Keratinocyte (primary cell): Measurements from ENCODE around the gene UBE2D3. TPM values are rescaled to one million over a fixed set of nuclear protein-coding genes. Genes with fewer than 3 reads are reported as not detected.

Experiments
- DNase-seq: peaks from one replicate; pipeline ENCODE4 v3.0.0-alpha.2; 2011; ENCODE audit warnings: low read depth, missing footprints, low spot score
- FAIRE-seq: peaks from 2 replicates; lab custom pipeline; 2011; peaks lifted over from hg19 to GRCh38; lab: Jason Lieb, UNC
- H2AFZ ChIP-seq: 2 replicates; pipeline ENCODE4 v1.6.0; 2012; ENCODE audit warnings: low read length, control low read depth, inconsistent platforms; ENCODE audit not compliant: control insufficient read depth
- H3K27ac ChIP-seq: 2 replicates; pipeline ENCODE4 v1.5.1; 2011; ENCODE audit warnings: low read length; ENCODE audit not compliant: control insufficient read depth, insufficient read depth
- H3K27me3 ChIP-seq: 3 replicates; pipeline ENCODE4 v1.6.0; 2011; ENCODE audit warnings: low read length; ENCODE audit not compliant: control insufficient read depth, insufficient read depth; ENCODE audit errors: extremely low read depth
- H3K36me3 ChIP-seq, 2 experiments: 2 replicates in 1 of 2; 3 replicates in 1 of 2; pipeline ENCODE4 v1.5.1; 2011; ENCODE audit warnings: low read length in 2 of 2, mild to moderate bottlenecking in 1 of 2; ENCODE audit not compliant: control insufficient read depth in 2 of 2, insufficient read depth in 2 of 2; ENCODE audit errors: extremely low read depth in 1 of 2
- H3K4me1 ChIP-seq: 3 replicates; pipeline ENCODE4 v1.5.1; 2011; ENCODE audit warnings: low read length; ENCODE audit not compliant: control insufficient read depth, insufficient read depth; ENCODE audit errors: extremely low read depth
- H3K4me2 ChIP-seq: 3 replicates; pipeline ENCODE4 v1.6.0; 2011; ENCODE audit warnings: low read depth, low read length; ENCODE audit not compliant: control insufficient read depth, insufficient read depth; ENCODE audit errors: extremely low read depth
- H3K4me3 ChIP-seq, 3 experiments: fragments of 200-600 bp in 1 of 3; sonication (generic) in 1 of 3; 2 replicates in 2 of 3; 3 replicates in 1 of 3; pipeline ENCODE4 v1.5.1; 2011 to 2016; ENCODE audit warnings: low read length in 3 of 3, mild to moderate bottlenecking in 3 of 3, control low read depth in 2 of 3, inconsistent platforms in 1 of 3, low read depth in 1 of 3, mixed read lengths in 1 of 3, mixed run types in 1 of 3, moderate library complexity in 1 of 3; ENCODE audit not compliant: control insufficient read depth in 2 of 3, insufficient read depth in 2 of 3; ENCODE audit errors: extremely low read depth in 1 of 3
- H3K79me2 ChIP-seq: 2 replicates; pipeline ENCODE4 v1.6.0; 2012; ENCODE audit warnings: low read length; ENCODE audit not compliant: control insufficient read depth, insufficient read depth
- H3K9ac ChIP-seq: 3 replicates; pipeline ENCODE4 v1.6.0; 2011; ENCODE audit warnings: low read length; ENCODE audit not compliant: control insufficient read depth, insufficient read depth; ENCODE audit errors: extremely low read depth
- H3K9me1 ChIP-seq: 3 replicates; pipeline ENCODE4 v1.6.0; 2011; ENCODE audit warnings: low read length; ENCODE audit not compliant: control insufficient read depth, insufficient read depth; ENCODE audit errors: extremely low read depth
- H3K9me3 ChIP-seq: 2 replicates; pipeline ENCODE4 v1.5.1; 2012; ENCODE audit warnings: low read depth, low read length; ENCODE audit not compliant: control insufficient read depth
- H4K20me1 ChIP-seq: 3 replicates; pipeline ENCODE4 v1.6.0; 2011; ENCODE audit warnings: low read length; ENCODE audit not compliant: control insufficient read depth, insufficient read depth; ENCODE audit errors: extremely low read depth
- CTCF ChIP-seq, 3 experiments: IDR thresholded peaks in 1 of 3; conservative IDR thresholded peaks in 1 of 3; optimal IDR thresholded peaks in 1 of 3; 2 replicates in 2 of 3; 3 replicates in 1 of 3; pipeline versions ENCODE3 to v1.5.1; 2011; ENCODE audit warnings: low read length in 3 of 3, mild to moderate bottlenecking in 3 of 3, moderate library complexity in 2 of 3, control low read depth in 1 of 3, inconsistent platforms in 1 of 3; ENCODE audit not compliant: insufficient read depth in 2 of 3; ENCODE audit errors: extremely low read depth in 1 of 3
- EZH2 ChIP-seq: IDR thresholded peaks from one replicate; pipeline ENCODE4 v1.6.1; 2012; ENCODE audit warnings: inconsistent platforms, mild to moderate bottlenecking, low read length, moderate library complexity
- dilution Hi-C: fragments of 300-500 bp; cut with MboI; formaldehyde crosslinking; loops from one replicate; pipeline ENCODE4 v1.7.0; 2020; ENCODE audit warnings: low sequenced_read_pairs; ENCODE audit not compliant: extremely low pct_ligation_motif_present
- polyA plus RNA-seq, 5 experiments: library from polyadenylated mRNA; depleted of rRNA in 3 of 5; stranded (reverse) in 3 of 5; stranded (forward) in 1 of 5; unstranded in 1 of 5; fragments of >200 nt; gene quantifications; 1 replicate in 1 of 5; 2 replicates in 3 of 5; 3 replicates in 1 of 5; pipeline versions ENCODE4 v1.2.1 to v1.2.3, GENCODE V29; 2011 to 2012; ENCODE audit warnings: missing spikeins in 2 of 5, low read depth in 1 of 5, low replicate concordance in 1 of 5

Gene UBE2D3
- polyA plus RNA-seq, 1 donor (not counting 4 experiments of a cell fraction or from before 2014, with no cell fraction given): 567 TPM

- no peak for DNase-seq
- H3K4me2 ChIP-seq: peak overlapping the region; percentile 81
- no peaks in the 10 kb centered on the region for H3K9me1 ChIP-seq
- no peak overlapping the region for H3K9ac ChIP-seq
- H3K4me3 ChIP-seq: peak overlapping the region in 1 of 3 experiments; percentile 6
- H4K20me1 ChIP-seq: peaks cover 42% of the 10 kb centered on the region
- H3K27me3 ChIP-seq: no peaks in the 10 kb centered on the region
- dilution Hi-C loops: no loop called here
- no peak overlapping the region for H2AFZ ChIP-seq
- peaks cover 0 to 13% of the 10 kb centered on the region in 2 experiments for H3K36me3 ChIP-seq
- H3K9me3 ChIP-seq: no peaks in the 10 kb centered on the region
- peaks cover 100% of the 10 kb centered on the region for H3K79me2 ChIP-seq
- peak; percentile 94 for FAIRE-seq
- peak overlapping the region; percentile 79 for H3K27ac ChIP-seq
- peaks cover 57% of the 10 kb centered on the region for H3K4me1 ChIP-seq
- TF ChIP-seq CTCF (optimal IDR thresholded peaks at IDR 0.05 in 1 of 3, IDR thresholded peaks at IDR 0.05 in 1 of 3, conservative IDR thresholded peaks at IDR 0.05 in 1 of 3; ENCODE audit: extremely low read depth in 1 of 3, insufficient read depth in 2 of 3, low read length in 3 of 3) (no peak), EZH2 (no peak)
Observed at GRCh38 chr4:102815981-102816380, 11.4 kb downstream of the UBE2D3 start.

GRCh38 chr4:102809691-102810090 is 17.7 kb downstream of the UBE2D3 start:
- FAIRE-seq (no peak), DNase-seq (no peak)
- TF ChIP-seq EZH2: no peak
- TF ChIP-seq CTCF (optimal IDR thresholded peaks at IDR 0.05 in 1 of 3, IDR thresholded peaks at IDR 0.05 in 1 of 3, conservative IDR thresholded peaks at IDR 0.05 in 1 of 3; ENCODE audit: extremely low read depth in 1 of 3, insufficient read depth in 2 of 3, low read length in 3 of 3): no peak
- peak overlapping the region; percentile 27 for H3K27ac ChIP-seq
- no peaks in the 10 kb centered on the region for H3K9me1 ChIP-seq
- no peaks in the 10 kb centered on the region for H3K9me3 ChIP-seq
- H3K4me3 ChIP-seq: no peak overlapping the region
- dilution Hi-C loops: no loop called here
- peaks cover 98% of the 10 kb centered on the region for H3K79me2 ChIP-seq
- peaks cover 10% of the 10 kb centered on the region for H4K20me1 ChIP-seq
- H3K9ac ChIP-seq: no peak overlapping the region
- no peak overlapping the region for H3K4me2 ChIP-seq
- peaks cover 6 to 19% of the 10 kb centered on the region in 2 experiments for H3K36me3 ChIP-seq
- H3K27me3 ChIP-seq: no peaks in the 10 kb centered on the region
- H2AFZ ChIP-seq: no peak overlapping the region
- H3K4me1 ChIP-seq: peaks cover 7% of the 10 kb centered on the region
